Activated CD4-positive, CD25-positive, alpha-beta regulatory T cell (primary cell): Measurements from ENCODE around the gene CTCF.

Experiments
- DNase-seq, 4 experiments: peaks; one replicate each; lab custom pipeline; 2025; lab: John Stamatoyannopoulos, UW

The CTCF gene

DNA sequence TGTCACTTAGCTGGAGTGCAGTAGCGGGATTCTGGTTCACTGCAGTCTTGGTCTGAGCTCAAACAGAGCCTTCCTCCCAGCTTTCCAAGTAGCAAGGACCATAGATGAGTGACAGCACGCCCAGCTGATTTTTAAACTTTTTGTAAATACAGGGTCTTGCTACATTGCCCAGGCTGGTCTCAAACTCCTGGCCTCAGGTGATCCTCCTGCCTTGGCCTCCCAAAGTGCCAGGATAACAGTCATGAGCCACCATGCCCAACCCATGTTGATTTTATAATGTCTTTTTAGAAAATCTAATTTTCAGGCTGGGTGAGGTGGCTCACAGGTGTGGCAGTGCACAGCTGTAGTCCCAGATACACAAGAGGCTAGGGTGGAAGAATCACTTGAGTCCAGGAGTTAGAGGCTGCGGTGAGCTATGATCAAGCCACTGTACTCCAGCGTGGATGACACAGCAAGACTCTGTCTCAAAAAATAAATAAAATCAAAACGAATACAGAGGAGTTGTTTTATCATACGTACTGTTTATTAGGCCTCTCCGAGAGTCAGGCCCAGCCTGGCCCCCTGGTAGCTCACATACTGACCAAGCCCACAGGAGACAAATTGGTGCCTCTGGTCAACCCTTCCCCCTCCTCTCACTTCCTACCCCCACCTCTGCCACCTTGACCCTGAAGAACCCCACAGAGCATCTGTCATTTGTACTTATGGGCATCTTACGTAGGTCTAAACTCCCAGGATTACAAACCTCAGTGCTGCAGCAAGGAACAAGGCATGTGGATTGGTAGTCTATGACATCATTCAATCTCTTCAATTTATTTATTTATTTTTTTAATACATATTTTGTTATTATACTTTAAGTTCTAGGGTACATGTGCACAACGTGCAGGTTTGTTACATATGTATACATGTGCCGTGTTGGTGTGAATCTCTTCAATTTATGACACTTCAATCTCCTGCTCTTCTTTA is 117.9 kb downstream of the CTCF start:
- no peak for DNase-seq

DNA sequence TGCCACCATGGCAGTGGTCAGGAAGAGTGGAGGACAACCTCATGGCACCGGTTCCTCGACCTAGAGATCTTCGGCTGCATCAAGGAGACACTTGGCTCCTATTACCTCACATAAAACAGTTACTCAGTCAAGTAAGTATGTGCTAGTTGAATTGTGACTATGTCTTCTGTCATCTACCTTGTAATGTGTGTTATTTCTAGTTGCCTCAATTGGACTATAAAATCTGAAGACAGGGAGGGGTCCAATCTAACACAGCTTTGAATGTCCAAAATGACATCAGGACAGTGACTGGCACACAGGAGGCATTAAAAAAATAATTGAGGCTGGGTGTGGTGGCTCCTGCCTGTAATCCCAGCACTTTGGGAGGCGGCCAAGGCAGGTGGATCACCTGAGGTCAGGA is 121.4 kb downstream of the CTCF start:
- DNase-seq = no peak

DNA sequence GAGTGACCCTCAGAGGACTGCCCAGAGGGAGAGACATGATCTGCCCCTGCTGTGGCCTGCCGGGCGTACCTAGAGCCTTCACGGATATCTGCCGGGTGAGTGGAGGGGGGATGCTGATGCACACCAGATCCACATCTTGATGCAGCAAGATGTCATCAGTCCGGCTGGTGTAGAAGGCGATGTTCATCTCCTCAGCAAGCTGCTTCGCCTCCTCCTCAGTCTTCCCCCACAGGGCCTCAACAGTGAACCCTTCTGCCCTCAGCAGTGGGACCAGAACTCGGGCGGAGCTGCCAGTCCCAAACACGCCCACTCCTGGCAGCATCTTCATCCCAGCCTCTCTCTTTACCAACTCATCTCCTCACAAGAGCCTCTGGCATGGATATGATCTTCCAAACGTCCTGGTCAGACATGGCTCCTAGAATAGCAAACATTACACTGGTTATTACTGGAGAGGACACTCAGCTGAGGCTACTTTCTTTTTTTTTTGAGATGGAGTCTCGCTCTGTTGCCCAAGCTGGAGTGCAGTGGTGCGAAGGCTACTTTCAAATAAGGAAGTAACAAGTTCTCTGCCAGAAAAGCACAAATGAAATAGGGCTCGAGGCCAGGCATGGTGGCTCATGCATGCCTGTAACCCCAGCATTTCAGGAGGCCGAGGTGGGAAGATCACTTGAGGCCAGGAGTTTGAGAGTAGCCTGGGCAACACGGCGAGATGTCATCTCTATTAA is 123.2 kb downstream of the CTCF start:
- DNase-seq = no peak
